ENCODE measurements around the gene TASOR2.

GRCh38 chr10:5639066-5639465 is 45.6 kb upstream of the TASOR2 start:
- TF ChIP-seq, protein P1, sequence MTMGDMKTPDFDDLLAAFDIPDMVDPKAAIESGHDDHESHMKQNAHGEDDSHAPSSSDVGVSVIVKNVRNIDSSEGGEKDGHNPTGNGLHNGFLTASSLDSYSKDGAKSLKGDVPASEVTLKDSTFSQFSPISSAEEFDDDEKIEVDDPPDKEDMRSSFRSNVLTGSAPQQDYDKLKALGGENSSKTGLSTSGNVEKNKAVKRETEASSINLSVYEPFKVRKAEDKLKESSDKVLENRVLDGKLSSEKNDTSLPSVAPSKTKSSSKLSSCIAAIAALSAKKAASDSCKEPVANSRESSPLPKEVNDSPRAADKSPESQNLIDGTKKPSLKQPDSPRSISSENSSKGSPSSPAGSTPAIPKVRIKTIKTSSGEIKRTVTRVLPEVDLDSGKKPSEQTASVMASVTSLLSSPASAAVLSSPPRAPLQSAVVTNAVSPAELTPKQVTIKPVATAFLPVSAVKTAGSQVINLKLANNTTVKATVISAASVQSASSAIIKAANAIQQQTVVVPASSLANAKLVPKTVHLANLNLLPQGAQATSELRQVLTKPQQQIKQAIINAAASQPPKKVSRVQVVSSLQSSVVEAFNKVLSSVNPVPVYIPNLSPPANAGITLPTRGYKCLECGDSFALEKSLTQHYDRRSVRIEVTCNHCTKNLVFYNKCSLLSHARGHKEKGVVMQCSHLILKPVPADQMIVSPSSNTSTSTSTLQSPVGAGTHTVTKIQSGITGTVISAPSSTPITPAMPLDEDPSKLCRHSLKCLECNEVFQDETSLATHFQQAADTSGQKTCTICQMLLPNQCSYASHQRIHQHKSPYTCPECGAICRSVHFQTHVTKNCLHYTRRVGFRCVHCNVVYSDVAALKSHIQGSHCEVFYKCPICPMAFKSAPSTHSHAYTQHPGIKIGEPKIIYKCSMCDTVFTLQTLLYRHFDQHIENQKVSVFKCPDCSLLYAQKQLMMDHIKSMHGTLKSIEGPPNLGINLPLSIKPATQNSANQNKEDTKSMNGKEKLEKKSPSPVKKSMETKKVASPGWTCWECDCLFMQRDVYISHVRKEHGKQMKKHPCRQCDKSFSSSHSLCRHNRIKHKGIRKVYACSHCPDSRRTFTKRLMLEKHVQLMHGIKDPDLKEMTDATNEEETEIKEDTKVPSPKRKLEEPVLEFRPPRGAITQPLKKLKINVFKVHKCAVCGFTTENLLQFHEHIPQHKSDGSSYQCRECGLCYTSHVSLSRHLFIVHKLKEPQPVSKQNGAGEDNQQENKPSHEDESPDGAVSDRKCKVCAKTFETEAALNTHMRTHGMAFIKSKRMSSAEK (CRISPR knock-in tag; IDR thresholded peaks at IDR 0.05; ENCODE audit: borderline replicate concordance), result no peak
- TF ChIP-seq USF1 (CRISPR knock-in tag; IDR thresholded peaks at IDR 0.05), result no peak

All from WTC11 (cell line).